Astrocyte (in vitro differentiated cells and primary cell): ENCODE data around the gene NOS1.

ENCODE experiments used
- CTCF ChIP-seq: IDR thresholded peaks from 2 replicates; pipeline ENCODE4 v1.5.1; 2011; ENCODE audit warnings: low read depth, mild to moderate bottlenecking, inconsistent platforms, low read length, moderate library complexity; ENCODE audit not compliant: insufficient read depth
- EZH2 ChIP-seq: IDR thresholded peaks from 2 replicates; pipeline ENCODE4 v1.6.1; 2012; ENCODE audit warnings: mild to moderate bottlenecking, low read length, inconsistent platforms; ENCODE audit not compliant: insufficient read depth

GRCh38 chr12:117261247-117261646 is 100.2 kb downstream of the NOS1 start:
- no peak for TF ChIP-seq CTCF
- TF ChIP-seq EZH2 = no peak
